ENCODE data around the gene AFMID. TPM values are rescaled to one million over a fixed set of nuclear protein-coding genes. Genes with fewer than 3 reads are reported as not detected.
A peak's percentile ranks its signal among the peaks of the same experiment; 100 is the strongest.

Gene AFMID
- total and polyA plus RNA-seq, 2 of the 13 experiments (the other 11 are each of a cell fraction or from before 2014, with no cell fraction given), result 249 to 270 TPM

GRCh38 chr17:78174870-78175642 lies 12.1 kb upstream of the AFMID start (continued):
- TF ChIP-seq GABPB1 (CRISPR knock-in tag; IDR thresholded peaks at IDR 0.05), result peak; percentile 15; the same call in 1 of the 2 replicates
- no peak for TF ChIP-seq SMARCC2 (IDR thresholded peaks at IDR 0.05)
- TF ChIP-seq ZNF746 (CRISPR knock-in tag; IDR thresholded peaks at IDR 0.05), result no peak
- no peak for TF ChIP-seq HMG20A (CRISPR knock-in tag; IDR thresholded peaks at IDR 0.05; ENCODE audit: borderline replicate concordance)
- TF ChIP-seq STAG1 (CRISPR knock-in tag; IDR thresholded peaks at IDR 0.05), result peak; percentile 40
- TF ChIP-seq, protein P1, sequence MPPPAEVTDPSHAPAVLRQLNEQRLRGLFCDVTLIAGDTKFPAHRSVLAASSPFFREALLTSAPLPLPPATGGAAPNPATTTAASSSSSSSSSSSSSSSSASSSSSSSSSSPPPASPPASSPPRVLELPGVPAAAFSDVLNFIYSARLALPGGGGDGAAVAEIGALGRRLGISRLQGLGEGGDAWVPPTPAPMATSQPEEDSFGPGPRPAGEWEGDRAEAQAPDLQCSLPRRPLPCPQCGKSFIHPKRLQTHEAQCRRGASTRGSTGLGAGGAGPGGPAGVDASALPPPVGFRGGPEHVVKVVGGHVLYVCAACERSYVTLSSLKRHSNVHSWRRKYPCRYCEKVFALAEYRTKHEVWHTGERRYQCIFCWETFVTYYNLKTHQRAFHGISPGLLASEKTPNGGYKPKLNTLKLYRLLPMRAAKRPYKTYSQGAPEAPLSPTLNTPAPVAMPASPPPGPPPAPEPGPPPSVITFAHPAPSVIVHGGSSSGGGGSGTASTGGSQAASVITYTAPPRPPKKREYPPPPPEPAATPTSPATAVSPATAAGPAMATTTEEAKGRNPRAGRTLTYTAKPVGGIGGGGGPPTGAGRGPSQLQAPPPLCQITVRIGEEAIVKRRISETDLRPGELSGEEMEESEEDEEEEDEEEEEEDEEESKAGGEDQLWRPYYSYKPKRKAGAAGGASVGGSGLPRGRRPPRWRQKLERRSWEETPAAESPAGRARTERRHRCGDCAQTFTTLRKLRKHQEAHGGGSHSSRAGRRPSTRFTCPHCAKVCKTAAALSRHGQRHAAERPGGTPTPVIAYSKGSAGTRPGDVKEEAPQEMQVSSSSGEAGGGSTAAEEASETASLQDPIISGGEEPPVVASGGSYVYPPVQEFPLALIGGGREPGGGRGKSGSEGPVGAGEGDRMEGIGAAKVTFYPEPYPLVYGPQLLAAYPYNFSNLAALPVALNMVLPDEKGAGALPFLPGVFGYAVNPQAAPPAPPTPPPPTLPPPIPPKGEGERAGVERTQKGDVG (CRISPR knock-in tag; IDR thresholded peaks at IDR 0.05; ENCODE audit: borderline replicate concordance), result peak; percentile 54; the same call in 1 of the 2 replicates
- TF ChIP-seq CCDC6 (CRISPR knock-in tag; IDR thresholded peaks at IDR 0.05), result no peak
- TF ChIP-seq MLXIP (CRISPR knock-in tag; IDR thresholded peaks at IDR 0.05; ENCODE audit: borderline replicate concordance), result no peak
- TF ChIP-seq ZNF224 (CRISPR knock-in tag; IDR thresholded peaks at IDR 0.05), result no peak
- no peak for TF ChIP-seq ZNF343 (CRISPR knock-in tag; IDR thresholded peaks at IDR 0.05)
- 0 out of 4 replicates have a peak, but pooled peaks have one; percentile 15 to 28 for TF ChIP-seq POLR2A (IDR thresholded peaks at IDR 0.05; ENCODE audit: insufficient read depth in 1 of 2, low read depth in 2 of 2, low read length in 2 of 2)
- peak; percentile 74 for TF ChIP-seq AGO2 (optimal IDR thresholded peaks at IDR 0.05; ENCODE audit: low read depth, low read length)
- TF ChIP-seq ZBTB34 (CRISPR knock-in tag; IDR thresholded peaks at IDR 0.05), result peak; percentile 74; the same call in 1 of the 2 replicates
- no peak for TF ChIP-seq HOXA5 (CRISPR knock-in tag; IDR thresholded peaks at IDR 0.05)
- TF ChIP-seq, protein P2, sequence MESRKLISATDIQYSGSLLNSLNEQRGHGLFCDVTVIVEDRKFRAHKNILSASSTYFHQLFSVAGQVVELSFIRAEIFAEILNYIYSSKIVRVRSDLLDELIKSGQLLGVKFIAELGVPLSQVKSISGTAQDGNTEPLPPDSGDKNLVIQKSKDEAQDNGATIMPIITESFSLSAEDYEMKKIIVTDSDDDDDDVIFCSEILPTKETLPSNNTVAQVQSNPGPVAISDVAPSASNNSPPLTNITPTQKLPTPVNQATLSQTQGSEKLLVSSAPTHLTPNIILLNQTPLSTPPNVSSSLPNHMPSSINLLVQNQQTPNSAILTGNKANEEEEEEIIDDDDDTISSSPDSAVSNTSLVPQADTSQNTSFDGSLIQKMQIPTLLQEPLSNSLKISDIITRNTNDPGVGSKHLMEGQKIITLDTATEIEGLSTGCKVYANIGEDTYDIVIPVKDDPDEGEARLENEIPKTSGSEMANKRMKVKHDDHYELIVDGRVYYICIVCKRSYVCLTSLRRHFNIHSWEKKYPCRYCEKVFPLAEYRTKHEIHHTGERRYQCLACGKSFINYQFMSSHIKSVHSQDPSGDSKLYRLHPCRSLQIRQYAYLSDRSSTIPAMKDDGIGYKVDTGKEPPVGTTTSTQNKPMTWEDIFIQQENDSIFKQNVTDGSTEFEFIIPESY (CRISPR knock-in tag; IDR thresholded peaks at IDR 0.05), result peak; percentile 92
- no peak for TF ChIP-seq HIC2 (CRISPR knock-in tag; IDR thresholded peaks at IDR 0.05; ENCODE audit: low read depth)
- TF ChIP-seq ZNF572 (CRISPR knock-in tag; IDR thresholded peaks at IDR 0.05), result no peak

All from HepG2 (cell line).